Colonic mucosa (tissue), 4 donors: ENCODE data around the gene GDPD5. TPM values are rescaled to one million over a fixed set of nuclear protein-coding genes. Genes with fewer than 3 reads are reported as not detected.

Experiments
- DNase-seq: peaks from one replicate; pipeline ENCODE4 v3.0.0-alpha.2; 2020
- H3K27ac ChIP-seq: fragments of 200-600 bp; one replicate; pipeline ENCODE4 v1.8.0; 2021
- H3K27me3 ChIP-seq: fragments of 200-600 bp; one replicate; pipeline ENCODE4 v1.8.0; 2021
- H3K36me3 ChIP-seq: fragments of 200-600 bp; one replicate; pipeline ENCODE4 v1.8.0; 2021
- H3K4me1 ChIP-seq: fragments of 200-600 bp; one replicate; pipeline ENCODE4 v1.8.0; 2021; ENCODE audit warnings: mild to moderate bottlenecking
- H3K4me3 ChIP-seq: fragments of 200-600 bp; one replicate; pipeline ENCODE4 v1.8.0; 2021
- H3K9ac ChIP-seq, 2 donors: one replicate each; pipeline ENCODE4 v1.7.0; 2013; ENCODE audit warnings: control low read depth in 2 of 2, low read depth in 2 of 2, low read length in 2 of 2
- H3K9me3 ChIP-seq: fragments of 200-600 bp; one replicate; pipeline ENCODE4 v1.8.0; 2021
- intact Hi-C: fragments of 100-400 bp; cut with DNase I; formaldehyde crosslinking; loops from one replicate; pipeline ENCODE4 v1.14.1; 2022
- total RNA-seq, 2 donors: library from RNA; stranded (reverse); fragmentation: NEBNext Ultra II Directional in 1 of 2; extraction: Animal tissue kit (Norgen Biotek cat#: 25700) in 1 of 2; gene quantifications; one replicate each; pipeline ENCODE4 v1.2.1, GENCODE V29; 2021
- TF ChIP-seq, protein P1 (sequence below): fragments of 200-600 bp; IDR thresholded peaks from one replicate; pipeline ENCODE4 v1.8.0; 2022; ENCODE audit warnings: antibody characterized with exemption, mild to moderate bottlenecking
- donor health status: healthy.
- donor health status: DM: no; HTN: no; CAD: no.
- donor health status: DM: no; HTN: no; CAD: no.

GDPD5 gene
- total RNA-seq, 2 donors from 2014 or later: 2.6 to 4.1 TPM

DNA sequence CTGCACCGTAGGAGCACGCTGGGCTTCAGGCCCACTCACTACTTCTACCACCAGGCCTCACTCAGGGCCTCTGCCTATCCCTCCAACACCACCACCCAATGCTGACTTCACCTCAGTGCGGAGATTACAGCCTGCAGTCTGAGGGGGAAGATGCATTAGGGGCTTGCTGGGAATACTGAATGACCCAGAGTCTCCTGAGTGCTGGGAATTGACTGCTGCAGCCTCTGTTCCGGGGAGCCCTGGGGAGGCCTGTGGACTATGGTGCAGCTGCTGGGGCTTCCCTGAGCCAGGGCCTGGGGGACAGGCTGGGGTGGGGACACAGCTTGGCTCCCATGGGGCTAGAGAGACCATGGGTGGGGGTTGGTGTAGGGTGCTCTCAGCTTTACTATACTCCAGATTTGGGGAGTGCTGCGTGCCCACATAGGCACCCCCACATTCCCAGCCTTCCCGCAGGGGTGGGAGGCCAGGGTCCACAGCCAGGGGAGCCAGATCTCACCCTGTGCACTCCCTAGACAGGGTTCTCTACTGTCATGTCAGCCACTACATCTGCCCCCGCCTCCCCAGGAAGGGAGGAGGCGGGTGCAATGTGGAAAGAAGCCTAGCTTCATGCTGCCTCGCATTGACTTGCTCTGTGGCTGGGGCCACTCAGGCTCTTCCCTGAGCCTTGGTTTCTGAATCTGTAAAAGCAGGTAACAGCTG is 44.4 kb downstream of the GDPD5 start:
- TF ChIP-seq, protein P1, sequence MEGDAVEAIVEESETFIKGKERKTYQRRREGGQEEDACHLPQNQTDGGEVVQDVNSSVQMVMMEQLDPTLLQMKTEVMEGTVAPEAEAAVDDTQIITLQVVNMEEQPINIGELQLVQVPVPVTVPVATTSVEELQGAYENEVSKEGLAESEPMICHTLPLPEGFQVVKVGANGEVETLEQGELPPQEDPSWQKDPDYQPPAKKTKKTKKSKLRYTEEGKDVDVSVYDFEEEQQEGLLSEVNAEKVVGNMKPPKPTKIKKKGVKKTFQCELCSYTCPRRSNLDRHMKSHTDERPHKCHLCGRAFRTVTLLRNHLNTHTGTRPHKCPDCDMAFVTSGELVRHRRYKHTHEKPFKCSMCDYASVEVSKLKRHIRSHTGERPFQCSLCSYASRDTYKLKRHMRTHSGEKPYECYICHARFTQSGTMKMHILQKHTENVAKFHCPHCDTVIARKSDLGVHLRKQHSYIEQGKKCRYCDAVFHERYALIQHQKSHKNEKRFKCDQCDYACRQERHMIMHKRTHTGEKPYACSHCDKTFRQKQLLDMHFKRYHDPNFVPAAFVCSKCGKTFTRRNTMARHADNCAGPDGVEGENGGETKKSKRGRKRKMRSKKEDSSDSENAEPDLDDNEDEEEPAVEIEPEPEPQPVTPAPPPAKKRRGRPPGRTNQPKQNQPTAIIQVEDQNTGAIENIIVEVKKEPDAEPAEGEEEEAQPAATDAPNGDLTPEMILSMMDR: no peak
- no peak for DNase-seq
- Histone ChIP-seq H3K36me3 (no peaks in the 10 kb centered on the region), H3K27ac (no peak overlapping the region), H3K9ac (no peak overlapping the region), H3K9me3 (no peaks in the 10 kb centered on the region), H3K4me3 (no peak overlapping the region), H3K4me1 (no peaks in the 10 kb centered on the region), H3K27me3 (no peaks in the 10 kb centered on the region)
- intact Hi-C loops: no loop called here

DNA sequence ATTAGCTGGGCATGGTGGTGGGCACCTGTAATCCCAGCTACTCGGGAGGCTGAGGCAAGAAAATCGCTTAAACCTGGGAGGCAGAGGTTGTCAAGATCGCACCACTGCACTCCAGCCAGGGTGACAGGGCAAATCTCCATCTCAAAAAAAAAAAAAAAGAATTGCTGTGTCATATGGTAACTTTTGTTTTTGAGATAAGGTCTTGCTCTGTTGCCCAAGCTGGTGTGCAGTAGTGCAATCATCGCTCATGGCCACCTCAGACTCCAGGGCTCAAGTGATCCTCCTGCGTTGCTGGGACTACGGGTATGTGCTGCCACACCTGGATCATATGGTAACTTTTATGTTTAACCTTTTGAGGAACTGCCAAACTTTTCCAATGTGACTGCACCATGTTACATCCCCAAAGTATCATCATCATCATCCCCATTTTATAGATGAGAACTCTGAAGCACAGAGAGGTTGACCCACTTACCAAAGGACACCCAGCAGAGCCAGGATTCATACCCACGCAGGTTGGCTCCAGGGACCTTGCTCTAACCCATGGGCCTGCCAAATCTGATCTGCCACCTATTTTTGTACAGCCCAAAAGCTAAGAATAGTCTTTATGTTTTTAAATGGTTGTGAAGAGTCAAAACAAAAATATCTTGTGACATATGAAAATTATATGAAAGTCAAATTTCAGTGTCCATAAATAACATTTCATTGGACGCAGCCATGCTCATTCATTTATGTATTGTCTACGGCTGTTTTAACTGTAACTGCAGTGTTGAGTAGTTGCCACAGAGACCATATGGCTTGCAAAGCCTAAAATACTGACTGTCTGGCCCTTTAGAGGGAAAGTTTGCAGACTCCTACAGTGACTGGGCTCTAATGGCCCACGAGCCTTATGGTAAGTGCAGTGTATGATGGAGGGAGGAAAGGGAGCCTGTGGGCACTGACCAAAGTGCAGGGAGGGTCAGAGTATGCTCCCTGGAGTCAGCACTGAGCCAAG is 45.3 kb downstream of the GDPD5 start:
- intact Hi-C loops: no loop called here
- TF ChIP-seq, protein P1: no peak
- no peaks in the 10 kb centered on the region for H3K9me3 ChIP-seq

DNA sequence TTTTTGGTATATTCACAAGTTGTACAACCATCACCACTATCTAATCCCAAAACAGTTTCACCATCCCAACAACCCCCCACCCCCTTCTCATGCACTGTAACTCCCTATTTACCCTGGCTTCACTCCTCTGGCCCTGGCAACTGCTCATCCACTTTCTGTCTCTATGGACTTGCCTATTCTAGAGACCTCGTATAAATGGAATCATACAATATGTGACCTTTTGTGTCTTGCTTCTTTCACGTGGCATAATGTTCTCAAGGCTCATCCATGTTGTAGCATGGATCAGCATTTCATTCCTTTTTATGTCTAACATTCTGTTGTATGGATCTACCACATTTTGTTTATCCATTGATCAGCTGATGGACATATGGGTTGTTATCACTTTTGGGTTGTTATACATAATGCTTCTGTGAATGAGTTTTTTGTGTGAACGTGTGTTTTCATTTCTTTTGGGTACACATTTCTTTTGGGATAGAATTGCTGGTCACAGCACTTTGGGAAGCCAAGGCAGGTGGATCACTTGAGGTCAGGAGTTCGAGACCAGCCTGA is 46.1 kb downstream of the GDPD5 start:
- no peaks in the 10 kb centered on the region for H3K36me3 ChIP-seq

More for the DNA sequence above, 45.3 kb downstream of the GDPD5 start:
- no peak overlapping the region for H3K27ac ChIP-seq
- DNase-seq: no peak
- H3K27me3 ChIP-seq: no peaks in the 10 kb centered on the region
- H3K36me3 ChIP-seq: no peaks in the 10 kb centered on the region
- H3K4me1 ChIP-seq: no peaks in the 10 kb centered on the region
- no peak overlapping the region for H3K9ac ChIP-seq
- no peak overlapping the region for H3K4me3 ChIP-seq

DNA sequence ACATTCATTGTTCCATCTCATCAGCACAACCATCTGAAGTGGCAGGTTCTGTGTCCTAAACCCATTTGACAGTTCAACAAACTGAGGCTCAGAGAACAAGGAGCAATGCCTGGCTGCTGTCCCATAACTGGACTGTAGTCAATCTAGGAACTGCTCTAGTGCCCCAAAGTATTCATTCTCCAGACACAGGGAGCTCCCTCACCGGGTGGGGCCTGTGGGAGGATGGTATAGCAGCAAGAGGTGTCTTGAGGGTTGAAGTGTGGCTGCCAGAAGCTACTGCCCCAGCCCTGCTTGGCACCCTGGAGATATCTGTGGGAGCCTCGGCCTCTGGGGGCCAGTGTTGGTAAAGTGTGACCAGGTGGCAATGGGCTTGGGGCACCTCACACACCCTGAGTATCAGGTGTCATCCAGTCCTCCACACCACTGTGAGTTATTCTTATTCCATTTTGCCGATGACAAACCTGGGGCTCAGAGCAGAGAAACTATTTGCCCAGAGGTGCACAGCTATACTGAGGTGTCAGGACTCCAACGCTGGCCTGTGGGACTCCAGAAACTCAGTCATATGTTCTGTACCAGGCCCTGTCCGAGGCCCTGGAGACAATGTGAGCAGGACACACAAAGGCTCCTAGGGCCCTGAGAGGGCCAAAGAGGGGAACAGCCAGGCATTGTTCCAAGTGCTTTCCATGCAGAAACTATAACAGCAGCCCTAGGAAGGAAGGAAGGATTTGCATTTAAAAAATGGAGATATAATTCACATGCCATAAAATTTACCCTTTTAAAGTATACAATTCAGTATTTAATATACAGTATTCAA is 46.8 kb downstream of the GDPD5 start:
- Histone ChIP-seq H3K4me3 (no peak overlapping the region), H3K27me3 (no peaks in the 10 kb centered on the region), H3K9me3 (no peaks in the 10 kb centered on the region), H3K4me1 (no peaks in the 10 kb centered on the region), H3K9ac (no peak overlapping the region), H3K27ac (no peak overlapping the region), H3K36me3 (no peaks in the 10 kb centered on the region)
- intact Hi-C loops: no loop called here
- TF ChIP-seq, protein P1: no peak
- DNase-seq: no peak

More for the DNA sequence above, 46.1 kb downstream of the GDPD5 start:
- DNase-seq: no peak
- TF ChIP-seq, protein P1: no peak
- Histone ChIP-seq H3K4me1 (no peaks in the 10 kb centered on the region), H3K9me3 (no peaks in the 10 kb centered on the region), H3K4me3 (no peak overlapping the region), H3K27me3 (no peaks in the 10 kb centered on the region), H3K9ac (no peak overlapping the region), H3K27ac (no peak overlapping the region)
- intact Hi-C loops: no loop called here

DNA sequence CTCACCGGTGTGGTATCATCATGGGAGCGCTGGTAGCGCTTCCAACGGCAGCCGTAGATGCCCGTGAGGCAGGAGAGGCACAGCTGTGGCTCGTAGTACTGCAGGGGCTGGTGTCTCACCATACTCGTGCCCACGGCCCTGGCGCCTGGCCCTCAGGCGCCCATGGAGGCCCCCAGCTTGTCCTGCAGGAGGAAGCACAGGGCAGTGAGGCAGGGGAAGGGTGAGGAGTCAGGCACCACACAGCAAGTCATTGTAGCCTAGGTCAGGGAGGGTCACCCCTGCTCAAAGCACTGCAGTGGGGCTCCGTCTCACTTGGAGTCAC is 48.2 kb downstream of the GDPD5 start:
- no peak overlapping the region for H3K27ac ChIP-seq
- no peaks in the 10 kb centered on the region for H3K27me3 ChIP-seq
- no peak overlapping the region for H3K4me3 ChIP-seq
- no peaks in the 10 kb centered on the region for H3K4me1 ChIP-seq
- DNase-seq: no peak
- TF ChIP-seq, protein P1: no peak
- intact Hi-C loops: no loop called here
- H3K9ac ChIP-seq: no peak overlapping the region
- H3K36me3 ChIP-seq: no peaks in the 10 kb centered on the region
- H3K9me3 ChIP-seq: no peaks in the 10 kb centered on the region
